CD4-positive, alpha-beta T cell treated with Interleukin-1 beta for 1 hour (primary cell): ENCODE results near the gene TENT5A.
A peak's percentile ranks its signal among the peaks of the same experiment; 100 is the strongest.

Source experiments
- DNase-seq, 2 donors: peaks; one replicate each; pipeline ENCODE4 v3.0.0-alpha.2; 2020 to 2022

TENT5A gene

GRCh38 chr6:81770381-81770780 lies 17.9 kb upstream of the TENT5A start:
- DNase-seq = no peak

GRCh38 chr6:81769824-81770223 lies 17.3 kb upstream of the TENT5A start:
- DNase-seq = no peak

GRCh38 chr6:81768150-81768942 lies 15.9 kb upstream of the TENT5A start:
- no peak for DNase-seq

- DNase-seq = no peak
Measured at GRCh38 chr6:81767163-81767891, 14.8 kb upstream of the TENT5A start.

GRCh38 chr6:81766482-81767069 lies 14.1 kb upstream of the TENT5A start:
- no peak for DNase-seq

- DNase-seq = no peak
Measured at GRCh38 chr6:81764531-81764930, 12.1 kb upstream of the TENT5A start.

- DNase-seq = no peak
Measured at GRCh38 chr6:81763968-81764367, 11.5 kb upstream of the TENT5A start.

GRCh38 chr6:81763051-81763450 lies 10.6 kb upstream of the TENT5A start:
- DNase-seq = no peak

GRCh38 chr6:81762606-81763005 lies 10.1 kb upstream of the TENT5A start:
- no peak for DNase-seq

- no peak for DNase-seq
Measured at GRCh38 chr6:81762132-81762531, 9.7 kb upstream of the TENT5A start.

GRCh38 chr6:81761197-81761596 lies 8.7 kb upstream of the TENT5A start:
- no peak for DNase-seq

GRCh38 chr6:81759782-81760181 lies 7.3 kb upstream of the TENT5A start:
- no peak for DNase-seq

GRCh38 chr6:81758221-81758620 lies 5.7 kb upstream of the TENT5A start:
- no peak for DNase-seq

GRCh38 chr6:81756690-81757089 lies 4.2 kb upstream of the TENT5A start:
- no peak for DNase-seq

GRCh38 chr6:81755551-81755950 lies 3.1 kb upstream of the TENT5A start:
- DNase-seq = no peak

- no peak for DNase-seq
Measured at GRCh38 chr6:81754906-81755305, 2.4 kb upstream of the TENT5A start.

GRCh38 chr6:81753711-81754577 lies 1.5 kb upstream of the TENT5A start:
- peak; percentile 84 to 87 for DNase-seq

GRCh38 chr6:81752921-81753710 lies 635 bp upstream of the TENT5A start:
- peak; percentile 77 to 86 for DNase-seq

- peak; percentile 26 to 44 for DNase-seq
Measured at GRCh38 chr6:81751388-81752083, 945 bp downstream of the TENT5A start.

- no peak for DNase-seq
Measured at GRCh38 chr6:81750681-81751387, 1.6 kb downstream of the TENT5A start.

- no peak for DNase-seq
Measured at GRCh38 chr6:81750200-81750599, 2.3 kb downstream of the TENT5A start.
